Putamen (tissue), 1 donor: ENCODE data around the gene GRID2.
"Not testable (repeated sequence)": the region's sequence is repeated elsewhere in the genome, so short reads cannot be mapped to it uniquely, and the experiment has no call there.

ENCODE experiments used
- DNase-seq: peaks from one replicate; pipeline ENCODE4 v3.0.0-alpha.2; 2016; ENCODE audit warnings: low spot score

The GRID2 gene

DNA sequence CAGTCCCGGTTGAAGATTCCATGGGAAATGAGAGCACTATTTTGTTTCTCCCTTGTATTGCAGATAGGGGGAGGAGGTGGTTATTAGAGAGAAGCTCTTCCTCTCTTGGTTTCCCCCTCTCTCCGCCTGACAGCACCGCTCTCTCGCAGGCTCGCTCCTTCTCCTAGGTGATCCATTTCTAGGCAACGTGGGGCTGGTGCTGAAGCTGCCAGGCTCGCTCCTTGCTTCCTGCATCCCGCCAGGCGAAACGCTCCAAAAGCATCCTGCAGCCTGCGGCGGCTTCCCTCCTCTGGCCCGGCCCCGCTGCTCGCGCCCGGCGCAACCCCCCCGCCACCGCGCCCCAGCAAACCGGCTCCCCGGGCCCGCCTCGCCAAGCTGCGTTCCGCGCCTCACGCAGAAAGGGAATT is at the start of gene GRID2:
GRID2 (plus strand) TSS at position 346 of the 407 bp plus-strand sequence.
- peak; percentile 78 for DNase-seq

DNA sequence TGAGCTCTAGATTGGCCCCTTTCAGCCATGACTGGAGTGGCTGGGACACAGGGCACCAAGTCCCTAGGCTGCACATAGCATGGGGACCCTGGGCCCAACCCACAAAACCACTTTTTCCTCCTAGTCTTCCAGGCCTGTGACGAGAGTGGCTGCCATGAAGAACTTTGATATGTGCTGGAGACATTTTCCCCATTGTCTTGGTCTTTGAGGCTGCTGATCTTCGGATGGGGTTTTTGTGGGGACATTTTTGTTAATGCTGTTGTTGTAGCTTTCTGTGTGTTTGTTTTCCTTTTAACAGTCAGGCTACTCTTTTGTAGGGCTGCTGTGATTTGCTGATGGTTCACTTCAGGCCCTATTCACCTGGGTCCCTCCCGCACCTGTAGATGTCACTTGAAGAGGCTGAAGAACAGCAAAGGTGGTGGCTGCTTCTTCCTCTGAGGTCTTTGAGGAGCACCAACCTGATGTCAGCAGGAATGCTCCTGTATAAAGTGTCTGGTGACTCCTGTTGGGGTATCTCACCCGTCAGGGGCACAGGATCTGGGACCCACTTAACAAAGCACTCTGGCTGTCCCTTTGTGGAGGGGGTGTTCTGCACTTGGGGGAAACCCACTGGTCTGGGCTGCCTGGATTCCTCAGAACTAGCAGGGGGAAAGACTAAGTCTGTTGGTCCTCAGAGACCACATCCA is 49.6 kb upstream of the GRID2 start:
- DNase-seq: no peak

DNA sequence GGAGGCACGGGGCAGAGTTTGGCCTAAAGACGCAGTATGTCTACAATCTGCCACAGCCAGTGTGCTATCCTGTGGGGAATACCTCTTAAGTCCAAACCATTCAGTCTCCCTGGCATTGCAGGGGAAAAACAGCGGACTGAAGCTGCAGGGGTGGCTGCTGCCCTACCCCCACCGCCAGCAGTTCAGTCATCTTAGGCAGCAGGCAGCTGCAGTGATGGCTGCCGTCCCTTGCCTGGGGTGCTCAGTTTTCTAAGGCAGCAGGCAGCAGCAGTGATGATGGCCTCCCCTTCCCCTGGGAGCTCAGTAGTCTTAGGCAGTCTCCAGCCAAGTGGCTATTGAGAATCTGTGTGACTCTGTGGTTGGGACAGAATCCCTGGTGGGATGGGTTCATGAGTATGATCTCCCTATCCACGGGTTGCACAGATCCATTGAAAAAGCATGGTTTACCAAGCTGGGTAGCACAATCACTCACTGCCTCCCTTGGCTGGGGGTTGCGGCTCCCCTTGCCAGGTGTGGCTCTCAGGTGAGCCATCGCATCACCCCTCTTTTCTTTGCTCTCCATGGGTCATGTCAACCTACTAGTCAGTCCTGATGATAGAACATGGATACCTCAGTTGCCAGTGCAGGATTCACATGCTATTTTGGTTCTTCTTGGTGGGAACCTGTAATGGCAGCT is 48.9 kb upstream of the GRID2 start:
- DNase-seq: no peak

DNA sequence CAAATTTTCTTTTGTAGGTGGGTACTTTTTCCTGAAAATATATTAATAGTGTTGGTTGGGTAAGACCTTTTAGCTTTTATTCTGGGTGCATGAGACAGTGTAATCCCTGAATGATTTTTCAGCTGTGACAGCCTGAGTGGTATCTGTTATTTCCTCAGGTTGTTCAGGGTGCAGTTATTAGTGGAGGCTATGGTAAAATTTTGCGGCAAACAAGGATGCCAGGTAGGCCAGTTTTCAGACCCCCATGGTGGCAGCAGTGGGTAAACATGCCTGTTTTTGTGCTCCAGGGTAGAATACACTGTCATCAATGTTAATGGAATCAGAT is 47.9 kb upstream of the GRID2 start:
- DNase-seq: no peak

DNA sequence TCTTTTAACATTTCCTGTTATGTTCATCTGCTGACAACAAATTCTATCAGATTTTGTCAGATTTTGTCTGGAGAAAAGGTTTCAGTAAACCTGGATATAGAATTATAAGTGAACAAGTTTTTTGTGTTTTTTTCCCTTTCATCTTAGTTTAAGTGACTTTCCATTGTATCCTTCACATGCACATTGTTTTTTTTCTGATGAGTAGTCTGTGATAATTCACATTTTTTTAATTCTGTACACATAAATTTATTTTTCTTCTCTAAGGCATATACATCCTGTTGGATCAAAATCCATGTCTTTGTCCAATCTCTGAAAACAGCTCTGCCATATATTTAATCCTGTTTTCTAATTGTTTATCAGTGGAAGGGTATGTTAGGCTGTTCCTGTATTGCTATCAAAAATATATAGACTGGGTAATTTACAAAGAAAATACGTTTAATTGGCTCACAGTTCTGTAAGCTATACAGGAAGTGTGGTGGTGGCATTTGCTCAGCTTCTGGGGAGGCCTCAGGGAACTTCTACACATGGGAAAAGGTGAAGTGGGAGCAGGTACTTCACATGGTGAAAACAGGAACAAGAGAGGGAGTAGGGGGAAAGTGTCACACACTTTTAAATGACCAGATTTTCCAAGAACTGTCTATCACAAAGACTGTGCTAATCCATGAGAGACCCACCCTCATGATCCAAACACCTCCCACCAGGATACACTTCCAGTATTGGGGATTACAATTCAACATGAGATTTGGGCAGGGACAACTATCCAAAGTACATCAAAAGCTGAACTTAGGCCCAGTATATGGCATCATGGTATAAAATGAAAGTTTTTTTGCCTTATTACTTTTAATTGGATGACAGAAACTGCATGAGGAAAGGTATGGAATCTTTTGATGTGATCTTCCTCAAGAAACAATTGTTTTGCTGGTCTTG is 45.6 kb upstream of the GRID2 start:
- DNase-seq: no peak

DNA sequence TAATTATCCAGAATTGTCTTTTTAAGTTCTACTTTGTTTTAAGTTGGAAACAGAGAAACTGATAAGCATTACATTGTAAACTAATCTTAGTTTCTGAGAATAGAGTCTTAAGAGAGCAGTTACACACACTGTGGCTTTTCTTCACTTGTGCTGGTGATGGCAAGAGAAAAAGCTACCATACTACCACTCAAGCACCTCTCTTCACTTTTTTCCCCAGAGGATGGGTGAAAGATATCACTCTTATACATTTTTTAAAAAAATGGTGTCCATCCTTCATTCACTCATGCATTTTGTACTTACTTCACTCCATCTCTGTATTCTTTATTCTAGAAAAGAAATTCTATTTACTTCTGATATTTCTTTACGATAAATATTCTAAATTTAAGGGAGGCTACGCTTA is 42.5 kb upstream of the GRID2 start:
- DNase-seq: no peak

DNA sequence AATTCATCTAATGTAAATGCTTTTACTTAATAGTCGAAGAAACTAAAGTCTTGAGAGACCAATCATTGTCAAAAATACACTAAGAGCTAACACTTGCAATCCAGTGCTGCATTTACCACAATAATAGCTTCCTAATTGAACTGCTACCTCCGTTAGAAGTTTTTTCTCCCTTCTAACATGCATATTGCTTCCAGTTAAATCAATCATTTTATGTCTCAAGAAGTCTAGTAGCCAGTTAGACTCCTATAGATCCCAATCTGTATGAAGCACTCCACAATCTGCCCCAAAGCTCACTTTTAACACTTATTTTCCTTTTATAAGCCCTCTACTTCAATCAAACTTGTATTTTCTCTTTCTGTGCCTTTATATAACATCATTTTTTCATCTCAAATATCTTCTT is 41.4 kb upstream of the GRID2 start:
- DNase-seq: no peak

DNA sequence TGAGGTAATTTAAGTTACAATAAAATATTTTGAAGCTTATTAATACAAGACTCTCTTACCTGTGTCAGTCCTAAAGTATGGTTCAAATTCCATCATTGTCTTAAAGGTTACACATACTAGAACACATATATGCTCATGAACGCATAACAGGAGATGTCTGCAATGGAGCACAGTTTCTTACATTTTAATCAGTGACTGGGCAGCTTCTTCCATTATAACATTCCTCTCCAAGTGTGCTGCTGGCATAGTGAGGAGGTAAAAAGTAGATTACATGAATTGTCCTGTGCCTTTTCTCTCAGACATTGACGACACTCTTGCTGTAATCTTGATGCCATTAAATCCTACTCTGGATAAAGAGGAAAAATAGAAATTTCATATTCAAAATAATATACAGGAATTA is 40.8 kb upstream of the GRID2 start:
- DNase-seq: no peak

DNA sequence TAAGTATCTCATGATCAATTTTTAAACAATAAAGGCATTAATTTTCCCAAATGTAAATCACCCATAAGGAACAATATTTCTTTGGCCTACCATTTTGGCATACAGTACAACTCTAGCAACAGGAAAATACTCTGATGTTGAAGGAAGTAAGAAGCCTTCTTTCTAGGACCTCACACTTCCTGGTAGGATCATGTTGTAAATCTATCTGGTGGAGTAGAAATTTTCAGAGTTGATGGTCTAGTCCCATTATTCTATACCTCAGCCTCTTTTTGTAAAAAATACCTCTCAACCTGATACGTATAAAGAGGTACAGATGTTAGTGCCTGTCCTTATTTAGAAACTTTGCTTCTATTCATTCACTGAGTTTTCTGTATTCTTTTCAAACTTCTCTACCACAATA is 40.2 kb upstream of the GRID2 start:
- DNase-seq: no peak

DNA sequence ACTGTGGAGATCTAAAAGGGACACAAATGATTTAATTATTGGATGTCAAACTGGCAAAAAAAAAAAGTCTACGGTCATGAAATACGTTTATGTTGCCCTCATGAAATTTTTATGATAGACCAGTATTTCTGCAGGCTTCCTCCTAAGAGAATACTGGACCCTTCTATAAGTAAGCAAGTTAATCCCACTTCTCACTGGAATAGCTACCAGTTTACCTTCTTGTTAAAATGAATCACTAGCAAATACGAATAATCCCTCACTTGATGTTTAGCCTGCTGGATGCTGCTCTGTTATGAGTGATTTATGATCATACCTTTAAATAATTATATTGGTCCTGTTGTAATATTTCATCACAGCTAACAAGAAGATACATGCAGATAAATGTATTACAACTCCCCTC is 39.6 kb upstream of the GRID2 start:
- no peak for DNase-seq

DNA sequence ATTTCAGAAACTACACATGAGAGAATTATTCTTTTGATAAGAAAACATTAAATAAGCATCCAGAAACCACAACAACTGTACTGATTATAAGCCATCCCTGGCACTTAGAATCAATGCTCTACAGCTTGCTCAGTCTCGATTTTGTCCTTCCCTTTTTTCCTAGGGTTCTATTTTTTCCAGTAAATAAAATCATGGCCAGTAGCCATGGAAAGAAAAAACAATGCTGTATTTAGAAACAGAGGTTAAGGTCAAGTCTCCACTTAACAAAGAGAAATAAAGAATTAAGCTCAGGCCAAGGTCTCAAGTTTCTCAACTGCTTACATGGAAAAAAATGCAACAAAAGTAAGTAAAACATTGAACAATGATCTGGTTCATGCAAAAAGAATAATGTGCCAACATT is 38.7 kb upstream of the GRID2 start:
- DNase-seq: no peak

DNA sequence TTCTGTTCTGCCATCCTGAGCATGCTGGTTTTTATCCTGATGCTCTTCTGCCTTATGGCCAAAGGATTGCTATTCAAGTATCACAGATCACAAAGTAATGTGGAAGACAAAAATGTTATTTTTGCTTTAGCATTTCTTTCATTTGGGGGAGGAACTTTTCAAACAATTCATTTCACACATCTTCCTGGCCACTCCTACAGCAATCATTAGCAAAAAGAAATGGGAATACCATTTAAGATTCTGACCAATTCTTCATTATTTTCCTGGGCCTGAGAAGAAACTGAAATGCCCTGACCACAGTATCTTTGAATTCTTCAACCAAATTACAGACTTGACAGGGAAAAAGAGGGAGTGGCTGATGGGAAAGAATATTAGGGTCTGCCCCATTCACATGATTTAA is 38.0 kb upstream of the GRID2 start:
- no peak for DNase-seq

DNA sequence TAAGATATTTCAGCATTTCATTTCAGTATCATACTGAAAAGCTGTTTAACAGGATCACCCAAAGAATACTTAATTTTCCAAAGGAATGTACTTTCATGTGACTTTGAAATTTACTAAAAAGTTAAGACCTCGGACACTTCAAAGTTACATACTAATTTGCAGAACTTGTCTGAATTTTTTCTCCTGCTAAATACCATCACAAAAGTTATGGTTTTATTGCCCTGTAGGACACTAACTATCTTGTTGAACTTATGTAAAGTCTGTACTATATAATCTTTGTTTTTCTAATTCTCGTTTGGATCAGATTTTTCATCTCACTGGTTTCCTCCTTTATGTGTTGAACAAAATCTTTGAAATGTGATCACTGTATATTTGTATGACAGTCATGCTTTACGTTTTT is 37.2 kb upstream of the GRID2 start:
- DNase-seq: no peak

DNA sequence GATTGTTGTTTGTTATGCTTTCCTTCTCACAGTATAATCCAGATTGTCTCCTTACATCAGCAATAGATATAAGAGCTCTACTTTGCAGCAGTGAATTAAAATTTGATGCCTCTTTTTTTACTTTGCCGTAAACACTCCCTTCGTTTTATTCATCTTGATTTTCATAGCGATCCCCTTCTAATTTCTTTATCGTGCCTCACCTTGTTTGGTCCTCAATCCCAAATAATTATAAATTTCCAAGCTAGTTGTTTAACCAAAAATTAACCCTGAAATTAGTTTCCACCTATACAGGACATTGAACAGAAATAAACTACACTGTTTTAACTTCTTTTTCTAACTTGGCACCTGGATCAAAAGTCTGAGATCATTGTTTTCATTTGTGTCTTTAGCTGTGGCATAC is 35.1 kb upstream of the GRID2 start:
- no peak for DNase-seq

DNA sequence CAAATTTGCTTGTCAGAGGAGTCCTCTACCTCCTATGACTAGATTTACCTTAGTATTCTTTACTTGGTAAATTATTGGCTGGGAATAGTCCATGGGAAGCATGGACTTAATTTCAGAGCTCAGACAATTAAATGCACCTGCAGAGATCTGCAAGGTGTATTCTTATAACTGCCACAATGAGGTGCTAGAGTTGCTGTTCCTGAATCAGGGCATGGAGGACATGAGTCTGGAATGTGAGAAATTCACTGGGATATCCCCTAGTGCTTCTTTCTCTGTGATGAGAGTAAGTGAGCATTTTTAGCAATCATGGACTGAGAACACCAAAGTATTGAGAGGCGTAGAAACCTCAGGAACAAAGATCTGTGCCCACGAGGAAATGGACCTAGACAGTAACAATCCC is 32.9 kb upstream of the GRID2 start:
- no peak for DNase-seq

DNA sequence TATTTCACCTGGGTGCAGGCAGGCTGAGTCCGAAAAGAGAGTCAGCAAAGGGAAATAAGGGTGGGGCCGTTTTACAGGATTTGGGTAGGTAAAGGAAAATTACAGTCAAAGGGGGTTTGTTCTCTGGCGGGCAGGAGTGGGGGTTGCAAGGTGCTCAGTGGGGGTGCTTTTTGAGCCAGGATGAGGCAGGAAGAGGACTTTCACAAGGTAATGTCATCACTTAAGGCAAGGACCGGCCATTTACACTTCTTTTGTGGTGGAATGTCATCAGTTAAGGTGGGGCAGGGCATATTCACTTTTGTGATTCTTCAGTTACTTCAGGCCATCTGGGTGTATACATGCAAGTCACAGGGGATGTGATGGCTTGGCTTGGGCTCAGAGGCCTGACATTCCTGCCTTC is 32.2 kb upstream of the GRID2 start:
- not testable (repeated sequence) for DNase-seq

DNA sequence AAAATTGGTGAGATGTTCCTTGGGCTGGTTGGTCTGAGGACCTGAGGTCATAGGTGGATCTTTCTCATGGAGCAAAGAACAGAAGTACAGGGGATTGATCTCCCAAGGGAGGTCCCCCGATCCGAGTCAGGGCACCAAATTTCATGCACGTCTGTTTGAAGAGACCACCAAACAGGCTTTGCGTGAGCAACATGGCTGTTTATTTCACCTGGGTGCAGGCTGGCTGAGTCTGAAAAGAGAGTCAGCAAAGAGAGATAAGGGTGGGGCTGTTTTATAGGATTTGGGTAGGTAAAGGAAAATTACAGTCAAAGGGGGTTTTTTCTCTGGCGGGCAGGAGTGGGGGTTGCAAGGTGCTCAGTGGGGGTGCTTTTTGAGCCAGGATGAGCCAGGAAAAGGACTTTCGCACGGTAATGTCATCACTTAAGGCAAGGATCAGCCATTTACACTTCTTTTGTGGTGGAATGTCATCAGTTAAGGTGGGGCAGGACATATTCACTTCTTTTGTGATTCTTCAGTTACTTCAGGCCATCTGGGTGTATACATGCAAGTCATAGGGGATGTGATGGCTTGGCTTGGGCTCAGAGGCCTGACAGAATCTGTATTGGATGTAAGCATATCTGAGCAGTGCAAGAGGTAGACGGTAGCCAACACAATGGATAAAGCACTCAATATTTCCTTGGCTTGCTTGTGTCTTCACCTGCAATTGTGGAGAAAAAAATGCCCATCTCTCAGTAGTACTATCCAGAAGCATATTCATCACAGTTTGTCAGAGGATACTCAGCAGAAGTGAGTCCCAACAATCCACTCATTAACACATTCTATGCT is 26.5 kb upstream of the GRID2 start:
- DNase-seq: not testable (repeated sequence)

DNA sequence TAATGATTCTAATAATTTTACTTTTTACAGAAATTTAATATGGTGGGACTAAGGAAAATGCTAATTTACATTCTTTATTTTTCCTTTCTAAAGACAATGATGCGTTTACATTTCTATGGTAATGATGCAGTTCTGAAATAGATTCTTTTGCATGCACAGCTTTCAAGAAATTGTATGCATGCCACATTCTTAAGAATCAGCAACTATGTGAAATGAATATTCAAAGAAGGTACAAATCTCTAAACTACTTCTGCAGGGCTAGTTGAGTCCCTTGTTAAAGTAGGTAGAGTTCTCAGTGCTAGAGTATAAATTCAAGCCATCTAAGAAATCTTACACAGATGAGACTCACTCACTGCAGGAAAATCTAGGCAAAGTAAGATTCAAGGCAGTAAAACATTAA is 24.5 kb upstream of the GRID2 start:
- no peak for DNase-seq

DNA sequence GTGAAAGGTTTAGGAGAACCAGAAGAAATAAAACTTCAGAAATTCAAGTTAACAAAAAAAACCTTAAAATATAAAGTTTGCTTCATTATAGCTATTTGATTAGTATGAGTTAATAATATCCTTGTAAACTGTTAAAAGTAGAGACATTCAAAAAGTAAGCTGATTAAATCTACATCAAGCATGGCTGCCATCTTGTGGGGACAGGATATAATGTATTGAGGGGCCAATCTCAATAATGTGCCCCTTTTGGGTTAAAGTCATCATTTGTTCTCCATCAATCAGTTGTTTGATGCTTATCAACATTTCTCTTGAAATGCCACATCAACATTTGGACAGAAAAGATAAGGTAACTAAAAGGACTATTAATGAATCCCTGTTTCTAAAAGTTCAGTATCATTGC is 4.6 kb upstream of the GRID2 start:
- no peak for DNase-seq

DNA sequence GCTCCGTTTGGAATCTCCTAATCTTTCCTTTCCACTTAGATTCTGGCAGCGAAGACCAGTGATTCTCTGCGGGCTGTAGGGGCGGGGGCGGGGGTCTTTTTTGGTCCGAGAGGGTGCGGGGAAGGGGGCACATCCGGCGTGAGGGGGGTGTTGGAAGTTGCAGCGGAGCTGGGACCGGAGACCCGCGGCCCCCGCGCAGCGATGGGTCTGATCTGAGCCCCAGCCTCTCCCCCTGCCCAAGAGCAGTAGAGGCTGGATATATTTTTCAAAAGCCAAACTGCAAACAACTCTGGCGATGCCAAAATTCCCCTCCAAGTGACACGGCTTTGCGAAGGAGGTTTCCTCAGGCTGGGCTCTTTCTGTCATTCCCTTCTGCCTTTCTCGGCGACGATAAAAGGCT is 355 bp downstream of the GRID2 start:
- peak; percentile 6 for DNase-seq

DNA sequence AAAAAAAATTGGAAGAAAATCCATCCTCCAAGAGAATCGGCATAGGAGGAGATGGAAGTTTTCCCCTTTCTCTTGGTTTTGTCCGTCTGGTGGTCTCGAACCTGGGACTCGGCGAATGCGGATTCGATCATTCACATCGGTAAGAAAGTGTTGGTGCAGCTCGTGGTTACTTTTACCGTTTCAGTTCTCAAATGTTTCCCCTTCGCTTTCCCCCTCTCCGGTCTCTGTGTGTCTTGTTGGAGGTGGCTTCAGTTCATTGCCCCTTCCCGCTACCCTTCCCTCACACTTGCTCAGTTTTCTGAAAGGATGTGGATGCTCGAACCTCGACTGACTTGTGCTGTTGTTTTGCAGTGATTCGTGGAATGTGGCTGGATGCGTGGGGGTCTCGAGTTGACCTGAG is 840 bp downstream of the GRID2 start:
- DNase-seq: peak; percentile 37
